Chondrocyte (in vitro differentiated cells): ENCODE results near the gene PLXNA4. TPM values are rescaled to one million over a fixed set of nuclear protein-coding genes. Genes with fewer than 3 reads are reported as not detected.
A peak's percentile ranks its signal among the peaks of the same experiment; 100 is the strongest.

Experiments used
- DNase-seq: peaks from one replicate; pipeline ENCODE4 v3.0.0; 2021; ENCODE audit warnings: mixed read lengths, low spot score
- H3K27ac Mint-ChIP-seq: one replicate; pipeline ENCODE4 v1.8.0; 2021; ENCODE audit warnings: mild to moderate bottlenecking, moderate library complexity, mixed read lengths; ENCODE audit not compliant: unreplicated experiment
- H3K27me3 Mint-ChIP-seq: 2 replicates; pipeline ENCODE4 v1.8.0; 2021; ENCODE audit warnings: low read depth, mixed read lengths
- H3K36me3 Mint-ChIP-seq: 2 replicates; pipeline ENCODE4 v1.8.0; 2021; ENCODE audit warnings: low read depth, mixed read lengths
- H3K4me1 Mint-ChIP-seq: 2 replicates; pipeline ENCODE4 v1.8.0; 2021; ENCODE audit warnings: low read depth, mild to moderate bottlenecking, mixed read lengths
- H3K4me3 Mint-ChIP-seq: one replicate; pipeline ENCODE4 v1.8.0; 2021; ENCODE audit warnings: mild to moderate bottlenecking, moderate library complexity, mixed read lengths; ENCODE audit not compliant: unreplicated experiment
- H3K9me3 Mint-ChIP-seq: 2 replicates; pipeline ENCODE4 v1.8.0; 2021; ENCODE audit warnings: low read depth, mixed read lengths
- total RNA-seq: library from RNA; stranded (reverse); gene quantifications from 3 replicates; pipeline ENCODE4 v1.2.1, GENCODE V29; 2021
- TF ChIP-seq, protein P1 (sequence below): fragments of 200-600 bp; sonication (generic); IDR thresholded peaks from 2 replicates; pipeline ENCODE4 v1.5.0; 2021; ENCODE audit warnings: antibody characterized with exemption, mild to moderate bottlenecking, moderate library complexity

Gene PLXNA4
- total RNA-seq, 1 donor from 2014 or later: 11.3 TPM

- no peaks in the 10 kb centered on the region for H3K36me3 Mint-ChIP-seq
- no peaks in the 10 kb centered on the region for H3K9me3 Mint-ChIP-seq
- no peak overlapping the region for H3K4me3 Mint-ChIP-seq
- H3K27me3 Mint-ChIP-seq: no peaks in the 10 kb centered on the region
- H3K27ac Mint-ChIP-seq: no peak overlapping the region
- TF ChIP-seq, protein P1, sequence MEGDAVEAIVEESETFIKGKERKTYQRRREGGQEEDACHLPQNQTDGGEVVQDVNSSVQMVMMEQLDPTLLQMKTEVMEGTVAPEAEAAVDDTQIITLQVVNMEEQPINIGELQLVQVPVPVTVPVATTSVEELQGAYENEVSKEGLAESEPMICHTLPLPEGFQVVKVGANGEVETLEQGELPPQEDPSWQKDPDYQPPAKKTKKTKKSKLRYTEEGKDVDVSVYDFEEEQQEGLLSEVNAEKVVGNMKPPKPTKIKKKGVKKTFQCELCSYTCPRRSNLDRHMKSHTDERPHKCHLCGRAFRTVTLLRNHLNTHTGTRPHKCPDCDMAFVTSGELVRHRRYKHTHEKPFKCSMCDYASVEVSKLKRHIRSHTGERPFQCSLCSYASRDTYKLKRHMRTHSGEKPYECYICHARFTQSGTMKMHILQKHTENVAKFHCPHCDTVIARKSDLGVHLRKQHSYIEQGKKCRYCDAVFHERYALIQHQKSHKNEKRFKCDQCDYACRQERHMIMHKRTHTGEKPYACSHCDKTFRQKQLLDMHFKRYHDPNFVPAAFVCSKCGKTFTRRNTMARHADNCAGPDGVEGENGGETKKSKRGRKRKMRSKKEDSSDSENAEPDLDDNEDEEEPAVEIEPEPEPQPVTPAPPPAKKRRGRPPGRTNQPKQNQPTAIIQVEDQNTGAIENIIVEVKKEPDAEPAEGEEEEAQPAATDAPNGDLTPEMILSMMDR: no peak
- DNase-seq: no peak
- peaks cover 14% of the 10 kb centered on the region for H3K4me1 Mint-ChIP-seq
Measured at GRCh38 chr7:132436121-132436520, 140.1 kb downstream of the PLXNA4 start.

- TF ChIP-seq, protein P1: no peak
- peak overlapping the region; percentile 28 for H3K4me3 Mint-ChIP-seq
- peaks cover 22% of the 10 kb centered on the region for H3K4me1 Mint-ChIP-seq
- no peak for DNase-seq
- no peak overlapping the region for H3K27ac Mint-ChIP-seq
- H3K36me3 Mint-ChIP-seq: no peaks in the 10 kb centered on the region
- no peaks in the 10 kb centered on the region for H3K27me3 Mint-ChIP-seq
- no peaks in the 10 kb centered on the region for H3K9me3 Mint-ChIP-seq
Measured at GRCh38 chr7:132435016-132435990, 141.0 kb downstream of the PLXNA4 start.

DNA sequence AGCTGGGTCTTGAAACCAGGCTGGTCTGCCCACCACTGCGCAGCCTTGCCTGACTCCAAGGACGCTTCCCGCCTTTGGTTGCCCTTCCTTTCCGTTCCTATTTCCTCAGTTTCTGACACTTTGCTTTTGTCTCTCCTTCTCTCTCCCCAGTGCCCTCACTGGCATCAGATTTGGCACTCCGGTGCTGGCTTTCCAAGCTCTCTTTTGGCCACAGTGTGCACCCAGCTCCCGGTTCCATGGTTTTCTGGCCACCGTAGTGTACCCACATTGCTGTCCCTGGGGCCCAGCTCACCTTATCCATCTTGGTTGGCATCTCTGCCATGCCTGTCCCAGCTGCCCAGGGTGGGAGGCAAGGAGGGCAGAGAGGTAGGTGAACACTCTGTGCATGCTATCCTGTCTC is 142.2 kb downstream of the PLXNA4 start:
- Mint-ChIP-seq H3K36me3 (no peaks in the 10 kb centered on the region), H3K27me3 (no peaks in the 10 kb centered on the region), H3K4me1 (peaks cover 34% of the 10 kb centered on the region), H3K9me3 (no peaks in the 10 kb centered on the region), H3K4me3 (no peak overlapping the region), H3K27ac (no peak overlapping the region)
- DNase-seq: no peak
- TF ChIP-seq, protein P1: no peak

- no peaks in the 10 kb centered on the region for H3K9me3 Mint-ChIP-seq
- no peak overlapping the region for H3K4me3 Mint-ChIP-seq
- no peaks in the 10 kb centered on the region for H3K27me3 Mint-ChIP-seq
- TF ChIP-seq, protein P1: no peak
- H3K4me1 Mint-ChIP-seq: peaks cover 38% of the 10 kb centered on the region
- H3K36me3 Mint-ChIP-seq: no peaks in the 10 kb centered on the region
- DNase-seq: no peak
- H3K27ac Mint-ChIP-seq: no peak overlapping the region
Measured at GRCh38 chr7:132433301-132433700, 143.0 kb downstream of the PLXNA4 start.

DNA sequence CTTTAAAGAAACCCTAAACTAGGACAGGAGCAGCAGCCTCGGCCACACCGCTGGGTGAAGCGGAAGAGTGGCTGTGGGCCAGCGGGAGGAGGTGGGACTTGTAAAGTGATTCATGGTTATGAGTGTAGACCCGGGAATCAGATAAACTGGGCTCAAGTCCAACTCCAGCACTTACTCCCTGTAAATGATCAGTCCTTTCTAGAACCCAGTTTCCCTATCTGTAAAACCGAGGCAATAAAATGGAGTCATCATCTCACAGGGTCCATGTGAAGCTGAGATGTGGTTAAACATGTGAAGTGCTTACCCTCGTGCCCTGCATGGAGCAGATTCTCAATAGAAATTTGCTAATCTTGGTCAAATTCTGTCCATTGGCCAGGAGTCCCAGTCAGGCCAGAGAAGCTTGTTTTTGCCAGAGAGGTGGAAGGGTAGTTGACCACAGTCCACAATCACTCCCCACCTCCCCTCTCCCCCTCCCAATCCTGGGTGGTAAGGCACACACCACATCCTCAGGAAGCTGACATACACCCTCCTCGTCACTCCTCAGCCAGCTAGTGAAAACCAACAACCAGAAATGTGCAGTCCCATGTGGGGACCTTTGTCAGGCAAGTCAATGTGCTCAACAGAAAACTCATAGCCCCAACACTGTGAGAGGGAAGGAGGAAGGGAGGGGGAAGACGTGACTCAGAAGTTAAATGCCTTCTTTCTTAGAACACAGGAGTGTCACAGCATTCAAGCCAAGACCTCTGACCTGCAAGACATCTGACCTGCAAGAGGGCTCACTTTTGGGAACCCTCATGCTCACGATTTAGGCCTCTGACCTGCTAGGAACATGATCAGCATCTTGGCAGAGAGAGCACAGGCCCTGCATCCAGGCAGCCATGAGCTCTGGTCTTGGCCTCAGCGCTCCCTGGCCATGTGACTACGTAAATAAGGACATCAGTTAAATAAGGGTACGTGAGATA is 145.1 kb downstream of the PLXNA4 start:
- DNase-seq: no peak
- H3K36me3 Mint-ChIP-seq: no peaks in the 10 kb centered on the region
- no peaks in the 10 kb centered on the region for H3K9me3 Mint-ChIP-seq
- no peak overlapping the region for H3K4me3 Mint-ChIP-seq
- H3K27ac Mint-ChIP-seq: peak overlapping the region; percentile 81
- TF ChIP-seq, protein P1: no peak
- no peaks in the 10 kb centered on the region for H3K27me3 Mint-ChIP-seq
- peaks cover 35% of the 10 kb centered on the region for H3K4me1 Mint-ChIP-seq
